HepG2 (cell line): Measurements from ENCODE around the gene CNTD1. TPM values are rescaled to one million over a fixed set of nuclear protein-coding genes. Genes with fewer than 3 reads are reported as not detected.

Experiments
- ELF4 ChIP-seq: sonication (generic); formaldehyde crosslinking; IDR thresholded peaks from 2 replicates; pipeline ENCODE4 v1.5.0; 2020; ENCODE audit warnings: missing genetic modification reagents, mild to moderate bottlenecking, moderate library complexity, borderline replicate concordance
- FOSL1 ChIP-seq: sonication (generic); formaldehyde crosslinking; IDR thresholded peaks from 2 replicates; pipeline ENCODE4 v1.9.0; 2021; ENCODE audit warnings: missing genetic modification reagents, borderline replicate concordance
- HES4 ChIP-seq: sonication (generic); formaldehyde crosslinking; IDR thresholded peaks from 2 replicates; pipeline ENCODE4 v1.9.0; 2021; ENCODE audit warnings: mild to moderate bottlenecking, missing genetic modification reagents, borderline replicate concordance
- MYC ChIP-seq: sonication (generic); formaldehyde crosslinking; IDR thresholded peaks from 2 replicates; pipeline ENCODE4 v1.9.0; 2021; ENCODE audit warnings: missing genetic modification reagents, borderline replicate concordance
- ZBTB7B ChIP-seq: sonication (generic); formaldehyde crosslinking; IDR thresholded peaks from 2 replicates; pipeline ENCODE4 v1.4.0; 2020; ENCODE audit warnings: missing genetic modification reagents
- ZFP82 ChIP-seq: sonication (generic); formaldehyde crosslinking; IDR thresholded peaks from 2 replicates; pipeline ENCODE4 v1.5.1; 2020; ENCODE audit warnings: mild to moderate bottlenecking, missing genetic modification reagents, borderline replicate concordance
- ZNF317 ChIP-seq: sonication (generic); formaldehyde crosslinking; IDR thresholded peaks from 2 replicates; pipeline ENCODE4 v1.5.0; 2020; ENCODE audit warnings: mild to moderate bottlenecking, missing genetic modification reagents
- ZNF33A ChIP-seq: sonication (generic); formaldehyde crosslinking; IDR thresholded peaks from 2 replicates; pipeline ENCODE4 v1.5.1; 2020; ENCODE audit warnings: missing genetic modification reagents, mild to moderate bottlenecking, moderate library complexity, borderline replicate concordance
- ZNF33B ChIP-seq: sonication (generic); formaldehyde crosslinking; IDR thresholded peaks from 2 replicates; pipeline ENCODE4 v1.5.1; 2020; ENCODE audit warnings: mild to moderate bottlenecking, missing genetic modification reagents
- ZNF720 ChIP-seq: sonication (generic); formaldehyde crosslinking; IDR thresholded peaks from 2 replicates; pipeline ENCODE4 v1.4.0; 2020; ENCODE audit warnings: missing genetic modification reagents
- polyA plus RNA-seq, 8 experiments: library from polyadenylated mRNA; depleted of rRNA in 3 of 8; stranded (reverse) in 7 of 8; unstranded in 1 of 8; fragments of >200 nt; fragmentation: Illumina TruSeq in 4 of 8; extraction: Trizol in 4 of 8; gene quantifications; 2 replicates each; pipeline versions ENCODE4 v1.2.1 to v1.2.3, GENCODE V29; 2011 to 2016; ENCODE audit warnings: low read depth in 4 of 8, missing spikeins in 1 of 8, mixed read lengths in 1 of 8; ENCODE audit not compliant: insufficient read depth in 1 of 8
- total RNA-seq, 5 experiments: library from RNA; depleted of rRNA; stranded (reverse); fragments of >200 nt; fragmentation: Illumina TruSeq; extraction: Trizol; gene quantifications; 2 replicates each; pipeline ENCODE4 v1.2.3, GENCODE V29; 2016; ENCODE audit warnings: low read depth in 1 of 5
- TF ChIP-seq, protein P1 (sequence below): sonication (generic); formaldehyde crosslinking; IDR thresholded peaks from 2 replicates; pipeline ENCODE4 v1.4.0; 2020; ENCODE audit warnings: missing genetic modification reagents
- TF ChIP-seq, protein P2 (sequence below): sonication (generic); formaldehyde crosslinking; IDR thresholded peaks from 2 replicates; pipeline ENCODE4 v1.4.0; 2020; ENCODE audit warnings: mild to moderate bottlenecking, missing genetic modification reagents, borderline replicate concordance
- TF ChIP-seq, protein P3 (sequence below): sonication (generic); formaldehyde crosslinking; conservative IDR thresholded peaks from 2 replicates; pipeline ENCODE4 v1.8.0; 2022; ENCODE audit warnings: low read depth, missing genetic modification reagents
- TF ChIP-seq, protein P4 (sequence below): sonication (generic); formaldehyde crosslinking; IDR thresholded peaks from 2 replicates; pipeline ENCODE4 v1.9.0; 2021; ENCODE audit warnings: missing genetic modification reagents, borderline replicate concordance
- TF ChIP-seq, protein P5 (sequence below): sonication (generic); formaldehyde crosslinking; IDR thresholded peaks from 2 replicates; pipeline ENCODE4 v1.8.0; 2022; ENCODE audit warnings: mild to moderate bottlenecking, missing genetic modification reagents; ENCODE audit not compliant: insufficient replicate concordance

CNTD1 gene
- total and polyA plus RNA-seq, 2 of the 13 experiments (the other 11 are each of a cell fraction or from before 2014, with no cell fraction given) = 0.11 to 0.15 TPM

DNA sequence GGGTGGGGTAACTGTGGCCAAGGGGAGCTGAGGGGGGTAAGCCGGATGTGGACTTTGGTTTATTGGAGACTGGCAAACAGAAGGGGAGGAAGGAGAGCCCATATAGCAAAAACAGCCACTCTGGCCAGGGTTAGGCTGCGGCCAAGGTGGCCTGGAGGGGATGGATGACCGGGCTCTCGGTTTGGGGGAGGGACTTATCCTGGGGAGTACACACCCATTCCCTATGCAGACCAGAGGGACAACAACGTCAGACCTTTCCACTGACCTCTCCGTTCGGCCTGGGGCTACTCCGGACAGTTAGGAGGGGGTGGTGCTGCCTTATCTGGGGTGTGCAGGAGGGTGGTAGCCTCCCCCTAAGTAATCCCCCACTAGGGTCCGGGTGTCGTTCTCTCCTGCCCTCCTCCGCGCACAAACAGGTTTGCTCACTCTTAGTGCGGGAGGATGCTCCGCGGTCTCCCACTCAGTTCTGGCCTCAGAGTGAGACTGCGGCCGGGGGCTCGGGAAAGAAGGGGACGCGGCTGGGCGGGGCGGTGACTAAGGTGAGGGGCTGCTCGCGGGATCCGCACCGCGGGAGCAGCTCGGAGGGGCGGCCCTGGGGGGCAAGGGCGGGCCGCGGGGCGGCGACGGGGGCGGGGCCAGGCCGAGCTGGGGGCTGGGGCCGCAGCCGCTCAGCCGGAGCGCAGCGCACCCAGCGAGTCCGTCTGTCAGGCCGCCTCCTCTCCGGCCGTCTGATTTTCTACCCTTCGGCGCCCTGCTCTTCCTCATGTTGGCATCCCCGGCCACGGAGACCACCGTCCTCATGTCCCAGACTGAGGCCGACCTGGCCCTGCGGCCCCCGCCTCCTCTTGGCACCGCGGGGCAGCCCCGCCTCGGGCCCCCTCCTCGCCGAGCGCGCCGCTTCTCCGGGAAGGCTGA, 18.5 kb upstream of the CNTD1 start, which contains the start of gene WNK4 (continued):
- TF ChIP-seq, protein P1, sequence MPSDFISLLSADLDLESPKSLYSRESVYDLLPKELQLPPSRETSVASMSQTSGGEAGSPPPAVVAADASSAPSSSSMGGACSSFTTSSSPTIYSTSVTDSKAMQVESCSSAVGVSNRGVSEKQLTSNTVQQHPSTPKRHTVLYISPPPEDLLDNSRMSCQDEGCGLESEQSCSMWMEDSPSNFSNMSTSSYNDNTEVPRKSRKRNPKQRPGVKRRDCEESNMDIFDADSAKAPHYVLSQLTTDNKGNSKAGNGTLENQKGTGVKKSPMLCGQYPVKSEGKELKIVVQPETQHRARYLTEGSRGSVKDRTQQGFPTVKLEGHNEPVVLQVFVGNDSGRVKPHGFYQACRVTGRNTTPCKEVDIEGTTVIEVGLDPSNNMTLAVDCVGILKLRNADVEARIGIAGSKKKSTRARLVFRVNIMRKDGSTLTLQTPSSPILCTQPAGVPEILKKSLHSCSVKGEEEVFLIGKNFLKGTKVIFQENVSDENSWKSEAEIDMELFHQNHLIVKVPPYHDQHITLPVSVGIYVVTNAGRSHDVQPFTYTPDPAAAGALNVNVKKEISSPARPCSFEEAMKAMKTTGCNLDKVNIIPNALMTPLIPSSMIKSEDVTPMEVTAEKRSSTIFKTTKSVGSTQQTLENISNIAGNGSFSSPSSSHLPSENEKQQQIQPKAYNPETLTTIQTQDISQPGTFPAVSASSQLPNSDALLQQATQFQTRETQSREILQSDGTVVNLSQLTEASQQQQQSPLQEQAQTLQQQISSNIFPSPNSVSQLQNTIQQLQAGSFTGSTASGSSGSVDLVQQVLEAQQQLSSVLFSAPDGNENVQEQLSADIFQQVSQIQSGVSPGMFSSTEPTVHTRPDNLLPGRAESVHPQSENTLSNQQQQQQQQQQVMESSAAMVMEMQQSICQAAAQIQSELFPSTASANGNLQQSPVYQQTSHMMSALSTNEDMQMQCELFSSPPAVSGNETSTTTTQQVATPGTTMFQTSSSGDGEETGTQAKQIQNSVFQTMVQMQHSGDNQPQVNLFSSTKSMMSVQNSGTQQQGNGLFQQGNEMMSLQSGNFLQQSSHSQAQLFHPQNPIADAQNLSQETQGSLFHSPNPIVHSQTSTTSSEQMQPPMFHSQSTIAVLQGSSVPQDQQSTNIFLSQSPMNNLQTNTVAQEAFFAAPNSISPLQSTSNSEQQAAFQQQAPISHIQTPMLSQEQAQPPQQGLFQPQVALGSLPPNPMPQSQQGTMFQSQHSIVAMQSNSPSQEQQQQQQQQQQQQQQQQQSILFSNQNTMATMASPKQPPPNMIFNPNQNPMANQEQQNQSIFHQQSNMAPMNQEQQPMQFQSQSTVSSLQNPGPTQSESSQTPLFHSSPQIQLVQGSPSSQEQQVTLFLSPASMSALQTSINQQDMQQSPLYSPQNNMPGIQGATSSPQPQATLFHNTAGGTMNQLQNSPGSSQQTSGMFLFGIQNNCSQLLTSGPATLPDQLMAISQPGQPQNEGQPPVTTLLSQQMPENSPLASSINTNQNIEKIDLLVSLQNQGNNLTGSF (CRISPR knock-in tag) = no peak
- TF ChIP-seq ELF4 (CRISPR knock-in tag) (no peak; the same call in 1 of the 2 replicates), ZNF33B (no peak), ZBTB7B (CRISPR knock-in tag) (peak; percentile 88), ZNF317 (CRISPR knock-in tag) (peak; percentile 86; the same call in 1 of the 2 replicates), ZFP82 (CRISPR knock-in tag) (peak; percentile 87; the same call in 1 of the 2 replicates), ZNF720 (no peak; the same call in 1 of the 2 replicates), ZNF33A (CRISPR knock-in tag) (no peak), FOSL1 (CRISPR knock-in tag) (no peak), HES4 (CRISPR knock-in tag) (peak; percentile 91), MYC (CRISPR knock-in tag) (peak; percentile 11; the same call in 1 of the 2 replicates)
- TF ChIP-seq, protein P2, sequence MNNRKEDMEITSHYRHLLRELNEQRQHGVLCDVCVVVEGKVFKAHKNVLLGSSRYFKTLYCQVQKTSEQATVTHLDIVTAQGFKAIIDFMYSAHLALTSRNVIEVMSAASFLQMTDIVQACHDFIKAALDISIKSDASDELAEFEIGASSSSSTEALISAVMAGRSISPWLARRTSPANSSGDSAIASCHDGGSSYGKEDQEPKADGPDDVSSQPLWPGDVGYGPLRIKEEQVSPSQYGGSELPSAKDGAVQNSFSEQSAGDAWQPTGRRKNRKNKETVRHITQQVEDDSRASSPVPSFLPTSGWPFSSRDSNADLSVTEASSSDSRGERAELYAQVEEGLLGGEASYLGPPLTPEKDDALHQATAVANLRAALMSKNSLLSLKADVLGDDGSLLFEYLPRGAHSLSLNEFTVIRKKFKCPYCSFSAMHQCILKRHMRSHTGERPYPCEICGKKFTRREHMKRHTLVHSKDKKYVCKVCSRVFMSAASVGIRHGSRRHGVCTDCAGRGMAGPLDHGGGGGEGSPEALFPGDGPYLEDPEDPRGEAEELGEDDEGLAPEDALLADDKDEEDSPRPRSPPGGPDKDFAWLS (CRISPR knock-in tag) = no peak
- TF ChIP-seq, protein P3, sequence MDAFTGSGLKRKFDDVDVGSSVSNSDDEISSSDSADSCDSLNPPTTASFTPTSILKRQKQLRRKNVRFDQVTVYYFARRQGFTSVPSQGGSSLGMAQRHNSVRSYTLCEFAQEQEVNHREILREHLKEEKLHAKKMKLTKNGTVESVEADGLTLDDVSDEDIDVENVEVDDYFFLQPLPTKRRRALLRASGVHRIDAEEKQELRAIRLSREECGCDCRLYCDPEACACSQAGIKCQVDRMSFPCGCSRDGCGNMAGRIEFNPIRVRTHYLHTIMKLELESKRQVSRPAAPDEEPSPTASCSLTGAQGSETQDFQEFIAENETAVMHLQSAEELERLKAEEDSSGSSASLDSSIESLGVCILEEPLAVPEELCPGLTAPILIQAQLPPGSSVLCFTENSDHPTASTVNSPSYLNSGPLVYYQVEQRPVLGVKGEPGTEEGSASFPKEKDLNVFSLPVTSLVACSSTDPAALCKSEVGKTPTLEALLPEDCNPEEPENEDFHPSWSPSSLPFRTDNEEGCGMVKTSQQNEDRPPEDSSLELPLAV (CRISPR knock-in tag) = peak; percentile 87; the same call in 1 of the 2 replicates
- TF ChIP-seq, protein P4, sequence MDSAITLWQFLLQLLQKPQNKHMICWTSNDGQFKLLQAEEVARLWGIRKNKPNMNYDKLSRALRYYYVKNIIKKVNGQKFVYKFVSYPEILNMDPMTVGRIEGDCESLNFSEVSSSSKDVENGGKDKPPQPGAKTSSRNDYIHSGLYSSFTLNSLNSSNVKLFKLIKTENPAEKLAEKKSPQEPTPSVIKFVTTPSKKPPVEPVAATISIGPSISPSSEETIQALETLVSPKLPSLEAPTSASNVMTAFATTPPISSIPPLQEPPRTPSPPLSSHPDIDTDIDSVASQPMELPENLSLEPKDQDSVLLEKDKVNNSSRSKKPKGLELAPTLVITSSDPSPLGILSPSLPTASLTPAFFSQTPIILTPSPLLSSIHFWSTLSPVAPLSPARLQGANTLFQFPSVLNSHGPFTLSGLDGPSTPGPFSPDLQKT (CRISPR knock-in tag) = no peak
- TF ChIP-seq, protein P5, sequence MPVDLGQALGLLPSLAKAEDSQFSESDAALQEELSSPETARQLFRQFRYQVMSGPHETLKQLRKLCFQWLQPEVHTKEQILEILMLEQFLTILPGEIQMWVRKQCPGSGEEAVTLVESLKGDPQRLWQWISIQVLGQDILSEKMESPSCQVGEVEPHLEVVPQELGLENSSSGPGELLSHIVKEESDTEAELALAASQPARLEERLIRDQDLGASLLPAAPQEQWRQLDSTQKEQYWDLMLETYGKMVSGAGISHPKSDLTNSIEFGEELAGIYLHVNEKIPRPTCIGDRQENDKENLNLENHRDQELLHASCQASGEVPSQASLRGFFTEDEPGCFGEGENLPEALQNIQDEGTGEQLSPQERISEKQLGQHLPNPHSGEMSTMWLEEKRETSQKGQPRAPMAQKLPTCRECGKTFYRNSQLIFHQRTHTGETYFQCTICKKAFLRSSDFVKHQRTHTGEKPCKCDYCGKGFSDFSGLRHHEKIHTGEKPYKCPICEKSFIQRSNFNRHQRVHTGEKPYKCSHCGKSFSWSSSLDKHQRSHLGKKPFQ (CRISPR knock-in tag) = no peak
